SHP77 treated with DMSO at 0.1 percent for 48 hours (cell line): ENCODE results near the gene SYK.

ENCODE experiments used
- DNase-seq: peaks from one replicate; lab custom pipeline; 2025; lab: John Stamatoyannopoulos, UW

The SYK gene

GRCh38 chr9:90906316-90907055 lies 104.9 kb downstream of the SYK start:
- no peak for DNase-seq

GRCh38 chr9:90907056-90907445 lies 105.4 kb downstream of the SYK start:
- DNase-seq = no peak

GRCh38 chr9:90907790-90908189 lies 106.2 kb downstream of the SYK start:
- no peak for DNase-seq

- no peak for DNase-seq
Observed at GRCh38 chr9:90909225-90909624, 107.6 kb downstream of the SYK start.

- DNase-seq = no peak
Observed at GRCh38 chr9:90909747-90910283, 108.2 kb downstream of the SYK start.

- no peak for DNase-seq
Observed at GRCh38 chr9:90914196-90914595, 112.6 kb downstream of the SYK start.

- peak; percentile 20 for DNase-seq
Observed at GRCh38 chr9:90914868-90915483, 113.4 kb downstream of the SYK start.

- peak; percentile 19 for DNase-seq
Observed at GRCh38 chr9:90915693-90916092, 114.1 kb downstream of the SYK start.

GRCh38 chr9:90916147-90916734 lies 114.6 kb downstream of the SYK start:
- no peak for DNase-seq

- DNase-seq = no peak
Observed at GRCh38 chr9:90919883-90920282, 118.3 kb downstream of the SYK start.

GRCh38 chr9:90921104-90921503 lies 119.5 kb downstream of the SYK start:
- DNase-seq = no peak

- DNase-seq = no peak
Observed at GRCh38 chr9:90921969-90922368, 120.3 kb downstream of the SYK start.

- DNase-seq = no peak
Observed at GRCh38 chr9:90925581-90926257, 124.1 kb downstream of the SYK start.

GRCh38 chr9:90926936-90927335 lies 125.3 kb downstream of the SYK start:
- DNase-seq = no peak

- no peak for DNase-seq
Observed at GRCh38 chr9:90927496-90927895, 125.9 kb downstream of the SYK start.

- no peak for DNase-seq
Observed at GRCh38 chr9:90929626-90930025, 128.0 kb downstream of the SYK start.

- DNase-seq = no peak
Observed at GRCh38 chr9:90933468-90933867, 131.8 kb downstream of the SYK start.

- no peak for DNase-seq
Observed at GRCh38 chr9:90939351-90939750, 137.7 kb downstream of the SYK start.

- no peak for DNase-seq
Observed at GRCh38 chr9:90940280-90940679, 138.7 kb downstream of the SYK start.

- no peak for DNase-seq
Observed at GRCh38 chr9:90941661-90942060, 140.0 kb downstream of the SYK start.

- peak; percentile 66 for DNase-seq
Observed at GRCh38 chr9:90942555-90942954, 140.9 kb downstream of the SYK start.

GRCh38 chr9:90943341-90943740 lies 141.7 kb downstream of the SYK start:
- DNase-seq = no peak

- no peak for DNase-seq
Observed at GRCh38 chr9:90945336-90945735, 143.7 kb downstream of the SYK start.
